HG03280 (cell line): ENCODE measurements around the gene LAMB1.
"Not testable (repeated sequence)": the region's sequence is repeated elsewhere in the genome, so short reads cannot be mapped to it uniquely, and the experiment has no call there.

Source experiments
- ATAC-seq: cut with Tn5 transposase; IDR thresholded peaks from one replicate; pipeline ENCODE4 v1.9.1; 2021; ENCODE audit warnings: mild to moderate bottlenecking, moderate library complexity; ENCODE audit not compliant: unreplicated experiment

LAMB1 gene

GRCh38 chr7:108002726-108003598 lies at the start of gene LAMB1:
TSS of gene LAMB1 (minus strand) at chr7:108003161. CDS start at chr7:108002885, 276 bp downstream.
- no peak for ATAC-seq

GRCh38 chr7:108051454-108051853 lies 48.5 kb upstream of the LAMB1 start:
- ATAC-seq, result no peak

DNA sequence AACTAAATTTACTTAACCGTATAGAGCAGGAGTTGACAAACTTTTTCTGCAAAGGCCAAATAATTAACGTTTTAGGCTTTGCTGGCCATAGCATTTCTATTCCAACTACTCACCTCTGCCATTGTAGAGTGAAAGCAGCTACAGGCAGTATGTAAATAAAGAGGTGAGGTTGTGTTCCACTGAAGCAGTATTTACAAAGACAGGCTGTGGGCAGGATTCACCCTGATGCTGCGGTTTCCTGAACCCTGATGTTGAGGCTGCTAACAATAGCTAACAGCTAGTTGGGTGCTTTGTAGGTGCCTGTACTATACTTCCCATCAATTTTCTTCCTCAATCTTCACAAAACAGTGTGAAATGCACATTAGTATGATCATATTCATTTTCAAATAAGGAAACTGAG lies 47.0 kb upstream of the LAMB1 start:
- ATAC-seq, result peak; percentile 58

DNA sequence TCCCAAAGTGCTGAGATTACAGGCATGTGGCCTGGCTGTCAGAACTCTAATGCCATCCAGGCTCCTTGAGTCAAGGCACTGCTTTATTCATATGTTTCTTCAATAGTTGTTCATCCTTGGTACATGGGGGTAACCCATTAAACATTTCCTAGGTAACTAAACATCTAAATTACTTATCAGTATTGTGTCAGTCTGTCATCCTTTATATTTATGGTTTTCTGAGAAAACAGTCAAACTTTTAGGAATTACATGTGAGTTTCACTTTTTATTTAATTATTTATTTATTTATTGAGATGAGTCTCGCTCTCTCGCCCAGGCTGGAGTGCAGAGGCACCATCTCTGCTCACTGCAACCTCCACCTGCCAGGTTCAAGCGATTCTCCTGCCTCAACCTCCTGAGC lies 45.5 kb upstream of the LAMB1 start:
- ATAC-seq, result no peak

GRCh38 chr7:108046952-108047506 lies 44.1 kb upstream of the LAMB1 start:
- no peak for ATAC-seq

DNA sequence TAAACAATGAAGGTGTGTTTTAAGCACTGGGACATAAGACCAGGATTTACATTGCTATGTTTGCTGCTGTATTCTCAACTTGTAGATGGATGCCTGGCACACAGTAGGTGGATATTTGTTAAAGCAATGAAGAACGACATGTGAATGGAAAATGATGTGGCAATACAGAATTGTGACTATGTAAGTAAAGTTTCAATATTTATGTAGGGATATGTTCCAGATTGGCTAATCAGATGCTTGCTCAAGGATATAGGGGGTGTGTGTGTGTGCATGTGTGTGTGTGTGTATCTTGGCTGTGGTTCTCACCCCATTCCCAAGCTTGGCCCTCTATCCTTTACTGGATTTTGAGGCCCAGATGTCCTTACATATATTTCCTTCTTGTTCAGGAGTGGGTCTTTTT lies 42.7 kb upstream of the LAMB1 start:
- no peak for ATAC-seq

- no peak for ATAC-seq
Measured at GRCh38 chr7:108045154-108045553, 42.2 kb upstream of the LAMB1 start.

DNA sequence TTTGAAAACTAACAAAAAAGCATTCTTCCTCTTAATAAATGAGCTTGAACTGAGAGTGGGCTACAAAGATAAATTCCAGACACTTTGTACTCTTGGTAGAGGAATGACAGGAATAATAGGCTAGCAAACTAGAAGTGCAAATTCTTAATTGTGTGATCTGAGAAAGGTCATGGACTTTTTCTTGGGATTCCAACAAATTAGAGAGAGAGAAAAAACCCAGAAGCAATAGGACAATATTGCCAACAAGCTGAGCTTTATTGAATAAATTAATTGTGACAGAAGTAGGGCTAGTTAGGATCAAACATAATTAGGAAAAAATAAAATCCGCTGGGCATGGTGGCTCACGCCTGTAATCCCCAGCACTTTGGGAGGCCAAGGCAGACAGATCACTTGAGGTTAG lies 41.4 kb upstream of the LAMB1 start:
- ATAC-seq, result no peak

DNA sequence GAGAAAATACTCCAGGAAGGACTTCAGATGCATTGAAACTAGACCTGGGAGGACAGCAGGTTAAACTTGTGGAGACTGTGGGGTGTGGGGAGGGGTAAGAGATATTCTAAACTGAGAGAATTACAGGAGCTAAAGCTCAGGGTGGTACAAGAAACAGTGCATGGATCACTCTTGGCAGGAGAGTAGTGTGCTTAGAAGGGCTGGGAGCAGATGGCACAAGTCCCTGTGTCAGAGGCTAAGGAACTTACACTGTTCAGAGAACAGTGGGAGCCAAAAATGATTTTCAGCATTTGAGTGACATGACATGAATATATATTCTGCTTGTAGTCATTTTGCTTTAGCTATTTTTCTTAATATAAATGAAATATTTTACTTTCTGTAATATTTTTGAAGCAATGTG lies 36.0 kb upstream of the LAMB1 start:
- no peak for ATAC-seq

DNA sequence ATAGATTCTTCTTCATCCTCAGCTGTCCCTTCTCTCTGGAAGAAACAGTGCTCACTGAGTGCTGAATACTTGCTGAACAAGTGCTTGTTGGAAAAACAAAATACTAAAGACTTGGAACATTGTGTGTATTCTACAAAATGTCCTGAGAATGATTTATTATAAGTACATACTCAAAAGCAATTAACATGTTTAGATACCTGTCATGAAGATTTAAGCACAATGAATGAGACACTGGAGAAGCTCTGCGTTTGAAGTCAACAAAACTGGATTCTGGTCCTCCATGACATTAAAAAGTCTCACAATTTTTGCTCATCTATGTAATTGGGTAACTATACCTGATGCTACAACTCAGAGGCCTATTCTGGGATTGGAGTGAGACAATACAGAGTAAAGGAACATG lies 34.8 kb upstream of the LAMB1 start:
- no peak for ATAC-seq

DNA sequence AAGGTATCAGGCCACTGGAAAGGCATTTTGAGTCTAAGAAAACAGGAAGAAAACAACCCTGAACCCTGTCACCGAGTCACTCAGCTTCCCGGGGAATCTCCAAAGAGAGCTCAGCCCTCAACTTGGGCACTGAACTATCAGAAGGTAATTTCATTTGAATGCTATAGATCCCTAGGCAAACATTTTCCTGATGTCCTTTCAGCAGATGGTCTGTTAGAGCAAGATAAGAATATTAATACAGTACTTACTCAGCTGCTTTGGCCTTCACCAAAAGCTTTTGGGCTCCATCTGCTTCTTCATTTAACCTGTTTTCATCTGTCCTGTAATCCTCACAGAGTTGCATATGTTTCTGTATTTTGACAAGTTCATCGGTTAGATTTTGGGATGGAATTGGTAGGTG lies 34.2 kb upstream of the LAMB1 start:
- ATAC-seq, result no peak

- no peak for ATAC-seq
Measured at GRCh38 chr7:108034586-108034985, 31.6 kb upstream of the LAMB1 start.

DNA sequence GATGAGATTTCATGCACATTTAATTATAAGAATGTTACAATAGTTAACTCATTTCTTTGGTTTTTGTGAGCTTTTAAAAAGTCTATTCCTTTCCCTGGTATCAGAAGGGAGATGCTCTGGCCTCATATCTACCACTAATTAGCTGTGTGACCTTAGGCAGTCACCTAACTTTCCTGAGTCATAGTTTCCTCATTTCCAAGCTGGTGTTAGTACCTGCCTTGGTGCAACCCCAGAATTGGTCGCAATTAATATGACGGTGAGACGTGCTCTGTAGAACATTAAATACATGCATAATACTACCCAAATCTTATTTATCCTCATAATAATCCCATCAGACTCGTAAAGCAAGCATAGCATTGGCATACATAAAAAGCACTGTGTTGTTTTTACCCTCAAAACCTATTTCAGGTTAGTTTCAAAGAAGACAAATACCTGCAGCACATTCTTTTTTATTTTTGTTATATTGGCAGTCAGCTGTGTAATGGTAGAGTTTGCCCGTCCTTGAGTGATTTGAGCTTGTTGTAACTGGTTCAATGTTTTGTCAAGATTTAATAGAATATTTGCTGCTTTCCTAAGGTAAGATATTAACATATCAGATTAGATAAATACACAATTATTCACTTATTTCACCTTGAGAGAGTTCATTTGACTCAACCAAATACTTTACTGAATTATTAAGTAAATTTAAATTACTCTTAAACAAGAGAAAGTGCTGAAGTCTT lies 31.0 kb upstream of the LAMB1 start:
- no peak for ATAC-seq

DNA sequence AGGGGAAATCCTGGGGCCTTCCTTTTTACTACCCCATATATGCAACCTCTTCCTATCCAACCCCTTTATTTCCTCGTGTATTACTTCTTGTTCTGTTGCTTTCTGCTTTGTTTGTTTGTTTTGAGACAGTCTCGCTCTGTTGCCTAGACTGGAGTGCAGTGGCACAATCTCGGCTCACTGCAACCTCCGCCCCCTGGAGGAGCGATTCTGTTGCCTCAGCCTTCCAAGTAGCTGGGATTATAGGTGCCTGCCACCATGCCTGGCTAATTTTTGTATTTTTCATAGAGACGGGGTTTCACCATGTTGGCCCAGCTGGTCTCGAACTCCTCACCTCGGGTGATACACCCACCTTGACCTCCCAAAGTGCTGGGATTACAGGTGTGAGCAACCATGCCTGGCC lies 30.3 kb upstream of the LAMB1 start:
- ATAC-seq, result not testable (repeated sequence)

DNA sequence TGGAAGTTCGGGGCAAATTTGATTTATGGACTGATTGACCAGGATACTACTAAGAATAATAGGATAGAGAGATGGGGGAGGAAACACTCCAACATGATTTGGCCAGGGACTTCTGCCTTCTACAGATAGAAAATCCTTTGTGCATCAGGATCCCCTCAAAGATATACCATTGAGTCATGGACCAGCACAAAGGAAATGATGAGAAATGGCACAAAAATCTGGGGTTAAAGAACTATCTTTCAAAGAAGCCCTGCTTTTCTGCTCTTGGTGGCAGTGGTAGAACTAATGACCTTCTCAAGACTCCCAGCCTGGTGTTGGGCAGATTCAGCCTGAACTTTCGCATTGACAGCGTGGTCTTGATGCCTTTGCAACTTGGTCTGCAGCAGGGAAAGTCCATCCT lies 27.6 kb upstream of the LAMB1 start:
- no peak for ATAC-seq

GRCh38 chr7:108029034-108029433 lies 26.1 kb upstream of the LAMB1 start:
- ATAC-seq, result no peak

DNA sequence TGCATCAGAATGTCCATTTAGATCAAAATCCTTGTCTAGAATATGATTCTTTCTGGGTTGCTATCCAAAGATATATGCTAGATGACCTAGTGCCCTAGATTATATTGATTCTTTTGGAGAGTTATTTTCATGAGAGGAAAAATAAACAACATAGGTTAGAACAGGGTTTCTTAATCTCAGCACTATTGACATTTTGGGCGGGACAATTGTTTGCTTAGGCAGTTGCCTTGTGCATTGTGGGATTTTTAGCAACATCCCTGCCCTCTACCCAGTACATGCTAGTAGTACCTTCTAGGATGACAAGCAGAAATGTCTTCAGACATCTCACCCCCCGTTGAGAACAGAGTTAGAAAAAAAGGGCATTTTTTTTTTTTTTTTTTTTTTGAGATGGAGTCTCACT lies 25.1 kb upstream of the LAMB1 start:
- no peak for ATAC-seq

- no peak for ATAC-seq
Measured at GRCh38 chr7:108027239-108027638, 24.3 kb upstream of the LAMB1 start.

DNA sequence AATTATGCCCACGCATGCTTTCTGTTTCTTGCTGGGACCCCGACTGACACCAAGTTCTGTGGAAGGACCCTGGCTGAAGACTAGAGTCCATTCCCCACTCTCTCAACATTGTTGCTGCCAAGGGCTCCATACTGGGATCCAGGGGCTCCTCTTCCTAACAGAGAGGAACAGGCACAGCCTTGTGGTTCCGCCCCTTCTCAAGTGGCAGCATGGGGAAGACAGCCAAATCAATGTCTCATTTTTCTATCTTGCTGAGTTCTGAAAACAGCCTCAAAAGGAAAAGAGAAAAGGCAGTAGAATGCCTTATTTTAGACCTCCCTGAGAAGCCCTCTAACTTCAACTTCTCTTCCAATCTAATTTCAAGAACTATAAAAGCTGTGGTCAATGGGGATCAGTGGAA lies 23.7 kb upstream of the LAMB1 start:
- no peak for ATAC-seq

DNA sequence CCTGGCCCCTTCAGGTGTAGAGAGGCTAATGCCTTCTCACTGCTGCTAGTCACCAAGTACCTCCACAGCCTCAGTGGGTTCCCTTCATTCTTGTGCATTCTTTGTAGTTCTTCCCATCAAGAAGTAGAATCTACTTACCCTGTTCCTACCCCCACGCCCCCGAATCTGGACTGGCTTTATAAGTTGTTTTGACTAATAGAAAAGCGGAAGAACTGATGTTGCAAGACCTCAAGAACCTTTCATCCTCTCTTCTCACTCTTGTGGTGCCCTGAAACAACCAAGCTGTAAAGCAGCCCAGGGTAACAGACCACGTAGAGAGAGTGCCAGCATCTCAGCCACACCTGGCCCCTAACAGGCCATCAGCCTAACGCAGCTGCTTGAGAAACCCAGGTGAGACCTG lies 23.2 kb upstream of the LAMB1 start:
- no peak for ATAC-seq

GRCh38 chr7:108024538-108024937 lies 21.6 kb upstream of the LAMB1 start:
- ATAC-seq, result no peak

- no peak for ATAC-seq
Measured at GRCh38 chr7:108020585-108020984, 17.6 kb upstream of the LAMB1 start.
